Transverse colon (tissue), 4 donors: Measurements from ENCODE around the gene COL8A1. TPM values are rescaled to one million over a fixed set of nuclear protein-coding genes. Genes with fewer than 3 reads are reported as not detected.

ENCODE experiments used
- DNase-seq: peaks from one replicate; pipeline ENCODE4 v3.0.0-alpha.2; 2019
- H3K27ac ChIP-seq, 4 donors: fragments of 200-600 bp; sonication (generic); 2 replicates each; pipeline ENCODE4 v1.5.1; 2016 to 2018; ENCODE audit warnings: inconsistent platforms in 4 of 4
- H3K27me3 ChIP-seq: fragments of 200-600 bp; sonication (generic); 2 replicates; pipeline ENCODE4 v1.5.1; 2017; ENCODE audit warnings: inconsistent platforms
- H3K36me3 ChIP-seq, 4 donors: fragments of 200-600 bp; sonication (generic); 2 replicates each; pipeline ENCODE4 v1.5.1; 2017 to 2019; ENCODE audit warnings: inconsistent platforms in 4 of 4
- H3K4me1 ChIP-seq, 4 donors: fragments of 200-600 bp; sonication (generic); 2 replicates each; pipeline ENCODE4 v1.5.1; 2017 to 2020; ENCODE audit warnings: inconsistent platforms in 4 of 4
- H3K4me3 ChIP-seq, 4 donors: fragments of 200-600 bp; sonication (generic); 1 replicate in 1 of 4; 2 replicates in 3 of 4; pipeline versions ENCODE4 v1.5.1 to v1.6.1; 2017 to 2019; ENCODE audit warnings: inconsistent platforms in 4 of 4
- H3K9me3 ChIP-seq, 2 donors: fragments of 200-600 bp; sonication (generic); 2 replicates each; pipeline ENCODE4 v1.5.1; 2017 to 2019; ENCODE audit warnings: inconsistent platforms in 2 of 2
- CTCF ChIP-seq, 5 experiments: fragments of 200-600 bp in 3 of 5; fragments of 450-650 bp in 2 of 5; sonication (generic) in 3 of 5; IDR thresholded peaks; 1 replicate in 2 of 5; 2 replicates in 3 of 5; pipeline ENCODE4 v1.5.1; 2016 to 2017; ENCODE audit warnings: antibody characterized with exemption in 5 of 5, inconsistent platforms in 3 of 5, mild to moderate bottlenecking in 2 of 5, moderate library complexity in 1 of 5
- EP300 ChIP-seq: sonication (generic); formaldehyde crosslinking; IDR thresholded peaks from one replicate; pipeline ENCODE4 v1.6.1; 2017; ENCODE audit warnings: antibody characterized with exemption, low read depth
- POLR2A ChIP-seq: fragments of 450-650 bp; IDR thresholded peaks from one replicate; pipeline ENCODE4 v1.6.1; 2016; ENCODE audit warnings: antibody characterized with exemption, mild to moderate bottlenecking, moderate library complexity
- POLR2AphosphoS5 ChIP-seq, 3 donors: sonication (generic); formaldehyde crosslinking; IDR thresholded peaks; one replicate each; pipeline ENCODE4 v1.6.1; 2016; ENCODE audit warnings: antibody characterized with exemption in 3 of 3
- WGBS, 2 donors: methylation state at CpG; one replicate each; pipeline ENCODE4 v1.1.5; 2018; ENCODE audit warnings: low coverage in 1 of 2; 5-methylcytosine and 5-hydroxymethylcytosine counted together
- in situ Hi-C, 4 donors: fragments of 200-750 bp; cut with MboI; loops; one replicate each; pipeline versions ENCODE4 v1.15.0 to v1.15.1; 2017; ENCODE audit warnings: low sequenced_read_pairs in 3 of 4, low pct_ligation_motif_present in 1 of 4, low pct_unique_long_range_greater_than_20kb in 1 of 4
- intact Hi-C: fragments of 100-400 bp; cut with DNase I; formaldehyde crosslinking; loops from one replicate; pipeline ENCODE4 v1.15.1; 2023; ENCODE audit warnings: low total_unique reads
- total RNA-seq, 4 donors: library from RNA; depleted of rRNA; stranded (reverse); fragments of >200 nt; gene quantifications; one replicate each; pipeline ENCODE4 v1.1.0, GENCODE V29; 2016

Gene COL8A1
- total RNA-seq, 4 donors from 2014 or later, result 1.5 to 10.5 (median 3.7) TPM

DNA sequence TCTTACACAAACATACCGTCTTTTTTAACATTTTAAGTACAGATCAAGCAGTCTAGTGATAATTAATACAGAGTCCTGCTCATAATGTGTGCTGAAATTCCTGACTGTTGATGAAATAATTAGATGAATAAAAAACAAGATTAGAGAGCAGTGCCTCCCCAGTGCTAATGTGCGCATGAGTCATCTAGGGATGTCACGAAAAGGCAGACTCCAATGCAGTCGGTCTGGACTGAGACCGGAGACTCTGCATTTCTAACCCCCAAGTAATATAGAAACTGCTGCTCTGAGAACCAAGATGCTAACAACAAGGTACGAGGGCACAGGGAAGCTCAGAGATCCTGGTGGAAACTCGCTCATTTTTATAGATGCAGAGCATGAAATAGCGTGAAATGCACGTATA, 61.4 kb downstream of the COL8A1 start:
- Histone ChIP-seq H3K4me1 (no peaks in the 10 kb centered on the region), H3K36me3 (no peaks in the 10 kb centered on the region), H3K27me3 (no peaks in the 10 kb centered on the region), H3K9me3 (no peaks in the 10 kb centered on the region), H3K27ac (no peak overlapping the region), H3K4me3 (no peak overlapping the region)
- no peak for DNase-seq
- in situ Hi-C loops (no loop called here), intact Hi-C loops (no loop called here)
- TF ChIP-seq CTCF (IDR thresholded peaks at IDR 0.05), result no peak
- WGBS, 2 donors, result 78 to 85% methylated on average over 1 to 9 of the region's 9 CpGs

DNA sequence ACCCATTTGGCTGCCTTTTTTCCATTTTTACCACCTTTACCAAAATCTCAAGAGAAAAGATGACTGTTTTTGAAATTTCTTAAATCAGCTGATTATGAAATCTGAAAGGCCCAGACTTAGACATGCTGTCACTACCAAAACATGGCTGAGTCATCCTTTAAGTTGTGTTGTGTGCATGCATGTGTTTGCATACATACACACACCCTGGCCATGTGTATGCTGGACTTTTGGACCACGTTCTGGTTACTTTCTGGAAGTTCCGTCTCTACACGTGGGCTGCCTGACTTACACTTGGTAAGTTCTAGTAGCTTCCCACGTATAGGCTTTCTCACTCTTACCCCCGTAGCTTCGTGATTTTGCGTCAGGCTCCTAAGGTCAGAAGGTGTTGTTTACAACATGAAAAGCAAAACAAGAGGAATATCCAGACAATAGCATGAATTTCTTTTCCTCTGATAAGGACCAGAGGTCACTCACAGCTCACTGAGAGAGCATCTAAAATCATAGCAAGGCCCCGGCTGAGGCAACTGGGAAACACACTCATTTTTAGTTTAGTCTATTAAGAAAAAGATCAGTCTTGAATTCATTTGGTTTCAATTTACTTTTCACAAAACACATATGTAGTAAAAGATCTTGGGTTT, 62.4 kb downstream of the COL8A1 start:
- 84 to 90% methylated on average over 2 to 8 of the region's 8 CpGs for WGBS, 2 donors
- Histone ChIP-seq H3K27me3 (no peaks in the 10 kb centered on the region), H3K27ac (no peak overlapping the region), H3K9me3 (no peaks in the 10 kb centered on the region), H3K36me3 (no peaks in the 10 kb centered on the region), H3K4me3 (no peak overlapping the region), H3K4me1 (no peaks in the 10 kb centered on the region)
- in situ Hi-C loops (no loop called here), intact Hi-C loops (no loop called here)
- TF ChIP-seq POLR2A (no peak), EP300 (no peak), POLR2AphosphoS5 (IDR thresholded peaks at IDR 0.05) (no peak), CTCF (IDR thresholded peaks at IDR 0.05) (no peak)
- no peak for DNase-seq

GRCh38 chr3:99702953-99703943, 64.9 kb downstream of the COL8A1 start:
- Histone ChIP-seq H3K27ac (no peak overlapping the region), H3K9me3 (no peaks in the 10 kb centered on the region), H3K4me1 (peaks cover 0 to 9% (median 3%) of the 10 kb centered on the region in 4 donors), H3K27me3 (no peaks in the 10 kb centered on the region), H3K36me3 (no peaks in the 10 kb centered on the region), H3K4me3 (no peak overlapping the region)
- intact Hi-C loops, result no loop called here
- in situ Hi-C loops, result no loop called here
- no peak for TF ChIP-seq CTCF (IDR thresholded peaks at IDR 0.05)
- TF ChIP-seq POLR2AphosphoS5 (IDR thresholded peaks at IDR 0.05), result no peak
- no peak for TF ChIP-seq POLR2A
- 84 to 85% methylated on average over 7 of the region's 7 CpGs for WGBS, 2 donors
- DNase-seq, result no peak

DNA sequence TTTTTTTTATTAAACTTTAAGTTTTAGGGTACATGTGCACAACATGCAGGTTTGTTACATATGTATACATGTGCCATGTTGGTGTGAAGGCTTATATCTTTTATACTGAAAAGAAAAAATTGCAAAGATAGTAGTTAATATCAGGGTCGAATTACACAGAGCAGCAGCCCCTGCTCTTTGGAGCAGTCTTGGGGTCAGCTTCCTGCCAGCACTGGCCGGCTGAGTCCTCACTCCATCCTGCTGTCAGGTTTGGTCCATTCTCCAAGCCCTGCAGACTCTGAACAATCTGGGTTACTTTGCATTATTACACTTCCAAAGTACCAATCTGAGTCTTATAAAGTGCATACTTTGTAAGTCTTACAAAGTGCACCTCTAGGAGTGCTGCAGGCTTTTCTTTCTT, 66.0 kb downstream of the COL8A1 start:
- no peaks in the 10 kb centered on the region for H3K27me3 ChIP-seq
- H3K36me3 ChIP-seq, result no peaks in the 10 kb centered on the region
- no peak overlapping the region for H3K27ac ChIP-seq
- no peak for DNase-seq
- no peaks in the 10 kb centered on the region for H3K9me3 ChIP-seq
- TF ChIP-seq CTCF (IDR thresholded peaks at IDR 0.05), result no peak
- TF ChIP-seq POLR2AphosphoS5 (IDR thresholded peaks at IDR 0.05), result no peak
- TF ChIP-seq POLR2A, result no peak
- no peak for TF ChIP-seq EP300
- intact Hi-C loops (no loop called here), in situ Hi-C loops (no loop called here)
- H3K4me1 ChIP-seq, result peaks cover 0 to 9% (median 3%) of the 10 kb centered on the region in 4 donors
- H3K4me3 ChIP-seq, result no peak overlapping the region
- 62 to 66% methylated on average over 2 of the region's 2 CpGs for WGBS, 2 donors
